HCT116 (cell line): ENCODE measurements around the gene SMNDC1. TPM values are rescaled to one million over a fixed set of nuclear protein-coding genes. Genes with fewer than 3 reads are reported as not detected.

Experiments
- ATAC-seq: fragments of 200-7000 bp; cut with Tn5 transposase; 2 replicates; pipeline ENCODE4 v1.9.1; 2020; ENCODE audit warnings: mild to moderate bottlenecking, moderate library complexity
- BruUV-seq: library from RNA; stranded (reverse); fragments of 400-500 nt; replicated peaks from 2 replicates; lab custom pipeline; 2021; lab: Mats Ljungman, UMichigan
- CTCF ChIA-PET: fragments of 300-600 bp; sonication (Branson Sonifier 250); formaldehyde crosslinking; loops from one replicate; lab custom pipeline; 2021; ENCODE audit warnings: antibody characterized with exemption; lab: Charles Lee
- POLR2A ChIA-PET: fragments of 300-600, 350-600 bp; sonication (Branson Sonifier 250); formaldehyde crosslinking; loops from one replicate; lab custom pipeline; 2021; ENCODE audit warnings: antibody characterized with exemption; lab: Charles Lee
- RAD21 ChIA-PET, 2 experiments: fragments of 300-600 bp; sonication (Branson Sonifier 250); formaldehyde crosslinking; loops; one replicate each; lab custom pipeline; 2023; ENCODE audit warnings: low total read pairs in 2 of 2; ENCODE audit not compliant: uncharacterized antibody in 2 of 2, unreplicated experiment in 2 of 2, low non-redundant PET in 1 of 2; lab: Charles Lee
- DNase-seq: peaks from one replicate; pipeline ENCODE4 v3.0.0-alpha.2; 2010; ENCODE audit warnings: low read depth, low spot score
- H2AFZ ChIP-seq: fragments of 200-600 bp; shearing (Covaris generic), sonication (generic); 2 replicates; pipeline ENCODE4 v1.6.1; 2017; ENCODE audit warnings: low read depth, mixed run types, mixed read lengths, antibody characterized with exemption, low read length; ENCODE audit not compliant: poor library complexity, severe bottlenecking
- H3K27ac ChIP-seq: 2 replicates; pipeline ENCODE4 v1.5.1; 2012; ENCODE audit warnings: low read depth, low read length
- H3K27me3 ChIP-seq: fragments of 200-600 bp; sonication (generic); 2 replicates; pipeline ENCODE4 v1.6.1; 2016; ENCODE audit warnings: mixed run types, low read length, mixed read lengths; ENCODE audit not compliant: insufficient read depth
- H3K36me3 ChIP-seq, 2 experiments: fragments of 200-500 bp in 1 of 2; fragments of 200-600 bp in 1 of 2; sonication (Bioruptor generic) in 1 of 2; sonication (generic) in 1 of 2; 2 replicates each; pipeline versions ENCODE4 v1.5.1 to v1.6.1; 2014 to 2016; ENCODE audit warnings: low read length in 2 of 2, inconsistent platforms in 1 of 2, mixed read lengths in 1 of 2, mixed run types in 1 of 2; ENCODE audit not compliant: insufficient read depth in 2 of 2, control insufficient read depth in 1 of 2
- H3K4me1 ChIP-seq, 2 experiments: fragments of 200-600 bp in 1 of 2; sonication (generic) in 1 of 2; 2 replicates each; pipeline versions ENCODE4 v1.5.1 to v1.6.1; 2012 to 2017; ENCODE audit warnings: low read length in 2 of 2, inconsistent platforms in 1 of 2, mild to moderate bottlenecking in 1 of 2, mixed read lengths in 1 of 2, mixed run types in 1 of 2, moderate library complexity in 1 of 2; ENCODE audit not compliant: insufficient read depth in 2 of 2, control insufficient read depth in 1 of 2
- H3K4me2 ChIP-seq: fragments of 200-600 bp; sonication (generic); 2 replicates; pipeline ENCODE4 v1.6.1; 2017; ENCODE audit warnings: mixed run types, low read length, mixed read lengths
- H3K4me3 ChIP-seq, 2 experiments: fragments of 200-600 bp in 1 of 2; sonication (generic) in 1 of 2; replicated peaks in 1 of 2; 2 replicates each; pipeline ENCODE4 v1.5.1; 2011 to 2016; ENCODE audit warnings: low read length in 2 of 2, control low read depth in 1 of 2, low read depth in 1 of 2, mild to moderate bottlenecking in 1 of 2, mixed read lengths in 1 of 2, mixed run types in 1 of 2
- H3K79me2 ChIP-seq: fragments of 200-600 bp; sonication (generic); 2 replicates; pipeline ENCODE4 v1.6.1; 2017; ENCODE audit warnings: mild to moderate bottlenecking, mixed run types, low read length, moderate library complexity, mixed read lengths; ENCODE audit not compliant: insufficient read depth
- H3K9ac ChIP-seq: fragments of 200-600 bp; sonication (generic); 2 replicates; pipeline ENCODE4 v1.6.1; 2016; ENCODE audit warnings: low read length, mixed read lengths
- H3K9me2 ChIP-seq: fragments of 200-600 bp; sonication (generic), shearing (Covaris generic); 2 replicates; pipeline ENCODE4 v1.6.1; 2017; ENCODE audit warnings: mixed run types, mild to moderate bottlenecking, moderate library complexity; ENCODE audit not compliant: insufficient read depth
- H3K9me3 ChIP-seq, 2 experiments: fragments of 200-500 bp in 1 of 2; fragments of 200-600 bp in 1 of 2; sonication (Bioruptor generic) in 1 of 2; sonication (generic) in 1 of 2; 2 replicates each; pipeline ENCODE4 v1.6.1; 2014 to 2017; ENCODE audit warnings: low read length in 2 of 2, mixed read lengths in 2 of 2, inconsistent platforms in 1 of 2, low read depth in 1 of 2, mild to moderate bottlenecking in 1 of 2, mixed run types in 1 of 2, moderate library complexity in 1 of 2; ENCODE audit not compliant: control insufficient read depth in 1 of 2, insufficient read depth in 1 of 2
- H4K20me1 ChIP-seq: fragments of 200-600 bp; sonication (generic), shearing (Covaris generic); 2 replicates; pipeline ENCODE4 v1.6.1; 2017; ENCODE audit warnings: mixed run types, mild to moderate bottlenecking, moderate library complexity; ENCODE audit not compliant: insufficient read depth
- CEBPB ChIP-seq: IDR thresholded peaks from 2 replicates; pipeline ENCODE4 v1.6.1; 2012; ENCODE audit warnings: low read depth
- ELF1 ChIP-seq: IDR thresholded peaks from 2 replicates; pipeline ENCODE4 v1.6.1; 2012; ENCODE audit warnings: low read depth, borderline replicate concordance
- EZH2phosphoT487 ChIP-seq: fragments of 200-600 bp; IDR thresholded peaks from 2 replicates; pipeline ENCODE4 v1.6.1; 2018; ENCODE audit warnings: antibody characterized with exemption, borderline replicate concordance
- FOSL1 ChIP-seq: IDR thresholded peaks from 2 replicates; pipeline ENCODE4 v1.6.1; 2012; ENCODE audit warnings: low read depth
- JUND ChIP-seq: IDR thresholded peaks from 2 replicates; pipeline ENCODE4 v1.6.1; 2012
- POLR2A ChIP-seq: IDR thresholded peaks from 2 replicates; pipeline ENCODE4 v1.7.0; 2011; ENCODE audit warnings: borderline replicate concordance; ENCODE audit not compliant: insufficient read depth, insufficient read length; ENCODE audit errors: extremely low read depth
- RAD21 ChIP-seq: IDR thresholded peaks from 2 replicates; pipeline ENCODE4 v1.6.1; 2012; ENCODE audit warnings: low read depth, mild to moderate bottlenecking
- SIN3A ChIP-seq: IDR thresholded peaks from 2 replicates; pipeline ENCODE4 v1.6.1; 2012; ENCODE audit warnings: low read depth
- SRF ChIP-seq: IDR thresholded peaks from 2 replicates; pipeline ENCODE4 v1.6.1; 2012; ENCODE audit warnings: low read depth
- TCF7L2 ChIP-seq: IDR thresholded peaks from 2 replicates; pipeline ENCODE4 v1.7.0; 2011; ENCODE audit warnings: borderline replicate concordance, inconsistent platforms; ENCODE audit not compliant: insufficient read depth, insufficient read length; ENCODE audit errors: extremely low read depth
- ZFX ChIP-seq: fragments of 450-650 bp; IDR thresholded peaks from 2 replicates; pipeline ENCODE4 v1.6.1; 2017
- ZNF274 ChIP-seq: fragments of 200-500 bp; sonication (Bioruptor generic); IDR thresholded peaks from 2 replicates; pipeline ENCODE4 v1.6.1; 2014; ENCODE audit warnings: mild to moderate bottlenecking, low read depth, low read length, inconsistent platforms
- intact Hi-C: fragments of 100-400 bp; cut with micrococcal nuclease; formaldehyde crosslinking; loops from 2 replicates; pipeline ENCODE4 v1.10.0; 2022
- total RNA-seq: library from RNA; stranded (reverse); gene quantifications from one replicate; pipeline ENCODE4 v1.2.1, GENCODE V29; 2021; ENCODE audit not compliant: unreplicated experiment
- TF ChIP-seq, protein P1 (sequence below): IDR thresholded peaks from 2 replicates; pipeline ENCODE4 v1.6.1; 2012; ENCODE audit warnings: low read depth
- TF ChIP-seq, protein P2 (sequence below): IDR thresholded peaks from 2 replicates; pipeline ENCODE4 v1.6.1; 2011; ENCODE audit warnings: mild to moderate bottlenecking, low read length, moderate library complexity; ENCODE audit not compliant: insufficient replicate concordance; ENCODE audit errors: extremely low read depth
- TF ChIP-seq, protein P3 (sequence below): IDR thresholded peaks from 2 replicates; pipeline ENCODE4 v1.6.1; 2012
- TF ChIP-seq, protein P4 (sequence below): IDR thresholded peaks from 2 replicates; pipeline ENCODE4 v1.6.1; 2012
- TF ChIP-seq, protein P5 (sequence below), 3 experiments: fragments of 200-600 bp in 1 of 3; sonication (generic) in 1 of 3; IDR thresholded peaks in 2 of 3; conservative IDR thresholded peaks in 1 of 3; 2 replicates each; pipeline ENCODE4 v1.5.1; 2012 to 2017; ENCODE audit warnings: low read depth in 2 of 3, low read length in 2 of 3, antibody characterized with exemption in 1 of 3, borderline replicate concordance in 1 of 3, control low read depth in 1 of 3, mild to moderate bottlenecking in 1 of 3, mixed read lengths in 1 of 3, mixed run types in 1 of 3, moderate library complexity in 1 of 3; ENCODE audit not compliant: insufficient read depth in 1 of 3

Gene SMNDC1
- total RNA-seq, 1 experiment from 2014 or later = 61.7 TPM

DNA sequence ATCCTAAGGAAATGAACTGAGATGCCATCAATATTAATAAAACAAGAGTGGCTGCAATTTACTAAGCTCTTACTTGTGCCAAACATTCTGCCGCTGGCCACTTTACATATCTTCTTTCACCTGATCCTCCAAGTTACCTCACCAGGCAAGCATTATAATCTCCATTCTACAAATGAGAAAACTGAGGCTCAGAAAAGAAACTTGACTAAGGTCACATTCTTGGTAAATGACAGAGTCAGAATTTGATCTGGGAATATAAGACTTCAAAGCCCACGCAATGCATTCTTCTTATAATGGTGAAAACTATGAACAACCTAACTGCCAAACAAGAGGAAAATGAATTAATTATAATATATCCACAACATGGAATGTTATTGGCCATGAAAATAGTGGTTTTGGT, 46.1 kb upstream of the SMNDC1 start:
- no TSS peak for BruUV-seq
- CTCF ChIA-PET = no interaction called here
- Histone ChIP-seq H3K27me3 (no peaks in the 10 kb centered on the region), H3K4me1 (peaks cover 23 to 33% of the 10 kb centered on the region in 2 experiments), H3K27ac (no peak overlapping the region), H3K9me2 (no peaks in the 10 kb centered on the region), H3K4me2 (no peak overlapping the region), H3K9ac (no peak overlapping the region), H3K9me3 (no peaks in the 10 kb centered on the region), H4K20me1 (no peaks in the 10 kb centered on the region), H2AFZ (no peak overlapping the region), H3K36me3 (no peaks in the 10 kb centered on the region), H3K79me2 (no peaks in the 10 kb centered on the region), H3K4me3 (no peak overlapping the region)
- intact Hi-C loops = loop anchor here (5.0 kb wide), 2 partner anchors 39 to 61 kb away; no protein-coding TSS in a partner anchor
- ATAC-seq (no peak), DNase-seq (no peak)
- POLR2A ChIA-PET = no interaction called here
- RAD21 ChIA-PET = no interaction called here
- TF ChIP-seq TCF7L2 (no peak), RAD21 (no peak), ELF1 (no peak), SRF (no peak), EZH2phosphoT487 (no peak), JUND (no peak), ZNF274 (no peak), ZFX (no peak), SIN3A (no peak), CEBPB (no peak), POLR2A (no peak), FOSL1 (no peak)
- TF ChIP-seq, protein P1, sequence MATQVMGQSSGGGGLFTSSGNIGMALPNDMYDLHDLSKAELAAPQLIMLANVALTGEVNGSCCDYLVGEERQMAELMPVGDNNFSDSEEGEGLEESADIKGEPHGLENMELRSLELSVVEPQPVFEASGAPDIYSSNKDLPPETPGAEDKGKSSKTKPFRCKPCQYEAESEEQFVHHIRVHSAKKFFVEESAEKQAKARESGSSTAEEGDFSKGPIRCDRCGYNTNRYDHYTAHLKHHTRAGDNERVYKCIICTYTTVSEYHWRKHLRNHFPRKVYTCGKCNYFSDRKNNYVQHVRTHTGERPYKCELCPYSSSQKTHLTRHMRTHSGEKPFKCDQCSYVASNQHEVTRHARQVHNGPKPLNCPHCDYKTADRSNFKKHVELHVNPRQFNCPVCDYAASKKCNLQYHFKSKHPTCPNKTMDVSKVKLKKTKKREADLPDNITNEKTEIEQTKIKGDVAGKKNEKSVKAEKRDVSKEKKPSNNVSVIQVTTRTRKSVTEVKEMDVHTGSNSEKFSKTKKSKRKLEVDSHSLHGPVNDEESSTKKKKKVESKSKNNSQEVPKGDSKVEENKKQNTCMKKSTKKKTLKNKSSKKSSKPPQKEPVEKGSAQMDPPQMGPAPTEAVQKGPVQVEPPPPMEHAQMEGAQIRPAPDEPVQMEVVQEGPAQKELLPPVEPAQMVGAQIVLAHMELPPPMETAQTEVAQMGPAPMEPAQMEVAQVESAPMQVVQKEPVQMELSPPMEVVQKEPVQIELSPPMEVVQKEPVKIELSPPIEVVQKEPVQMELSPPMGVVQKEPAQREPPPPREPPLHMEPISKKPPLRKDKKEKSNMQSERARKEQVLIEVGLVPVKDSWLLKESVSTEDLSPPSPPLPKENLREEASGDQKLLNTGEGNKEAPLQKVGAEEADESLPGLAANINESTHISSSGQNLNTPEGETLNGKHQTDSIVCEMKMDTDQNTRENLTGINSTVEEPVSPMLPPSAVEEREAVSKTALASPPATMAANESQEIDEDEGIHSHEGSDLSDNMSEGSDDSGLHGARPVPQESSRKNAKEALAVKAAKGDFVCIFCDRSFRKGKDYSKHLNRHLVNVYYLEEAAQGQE = no peak
- TF ChIP-seq, protein P2, sequence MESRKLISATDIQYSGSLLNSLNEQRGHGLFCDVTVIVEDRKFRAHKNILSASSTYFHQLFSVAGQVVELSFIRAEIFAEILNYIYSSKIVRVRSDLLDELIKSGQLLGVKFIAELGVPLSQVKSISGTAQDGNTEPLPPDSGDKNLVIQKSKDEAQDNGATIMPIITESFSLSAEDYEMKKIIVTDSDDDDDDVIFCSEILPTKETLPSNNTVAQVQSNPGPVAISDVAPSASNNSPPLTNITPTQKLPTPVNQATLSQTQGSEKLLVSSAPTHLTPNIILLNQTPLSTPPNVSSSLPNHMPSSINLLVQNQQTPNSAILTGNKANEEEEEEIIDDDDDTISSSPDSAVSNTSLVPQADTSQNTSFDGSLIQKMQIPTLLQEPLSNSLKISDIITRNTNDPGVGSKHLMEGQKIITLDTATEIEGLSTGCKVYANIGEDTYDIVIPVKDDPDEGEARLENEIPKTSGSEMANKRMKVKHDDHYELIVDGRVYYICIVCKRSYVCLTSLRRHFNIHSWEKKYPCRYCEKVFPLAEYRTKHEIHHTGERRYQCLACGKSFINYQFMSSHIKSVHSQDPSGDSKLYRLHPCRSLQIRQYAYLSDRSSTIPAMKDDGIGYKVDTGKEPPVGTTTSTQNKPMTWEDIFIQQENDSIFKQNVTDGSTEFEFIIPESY = no peak
- TF ChIP-seq, protein P3, sequence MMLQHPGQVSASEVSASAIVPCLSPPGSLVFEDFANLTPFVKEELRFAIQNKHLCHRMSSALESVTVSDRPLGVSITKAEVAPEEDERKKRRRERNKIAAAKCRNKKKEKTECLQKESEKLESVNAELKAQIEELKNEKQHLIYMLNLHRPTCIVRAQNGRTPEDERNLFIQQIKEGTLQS = no peak
- TF ChIP-seq, protein P4, sequence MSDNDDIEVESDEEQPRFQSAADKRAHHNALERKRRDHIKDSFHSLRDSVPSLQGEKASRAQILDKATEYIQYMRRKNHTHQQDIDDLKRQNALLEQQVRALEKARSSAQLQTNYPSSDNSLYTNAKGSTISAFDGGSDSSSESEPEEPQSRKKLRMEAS = no peak
- TF ChIP-seq, protein P5, sequence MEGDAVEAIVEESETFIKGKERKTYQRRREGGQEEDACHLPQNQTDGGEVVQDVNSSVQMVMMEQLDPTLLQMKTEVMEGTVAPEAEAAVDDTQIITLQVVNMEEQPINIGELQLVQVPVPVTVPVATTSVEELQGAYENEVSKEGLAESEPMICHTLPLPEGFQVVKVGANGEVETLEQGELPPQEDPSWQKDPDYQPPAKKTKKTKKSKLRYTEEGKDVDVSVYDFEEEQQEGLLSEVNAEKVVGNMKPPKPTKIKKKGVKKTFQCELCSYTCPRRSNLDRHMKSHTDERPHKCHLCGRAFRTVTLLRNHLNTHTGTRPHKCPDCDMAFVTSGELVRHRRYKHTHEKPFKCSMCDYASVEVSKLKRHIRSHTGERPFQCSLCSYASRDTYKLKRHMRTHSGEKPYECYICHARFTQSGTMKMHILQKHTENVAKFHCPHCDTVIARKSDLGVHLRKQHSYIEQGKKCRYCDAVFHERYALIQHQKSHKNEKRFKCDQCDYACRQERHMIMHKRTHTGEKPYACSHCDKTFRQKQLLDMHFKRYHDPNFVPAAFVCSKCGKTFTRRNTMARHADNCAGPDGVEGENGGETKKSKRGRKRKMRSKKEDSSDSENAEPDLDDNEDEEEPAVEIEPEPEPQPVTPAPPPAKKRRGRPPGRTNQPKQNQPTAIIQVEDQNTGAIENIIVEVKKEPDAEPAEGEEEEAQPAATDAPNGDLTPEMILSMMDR (IDR thresholded peaks at IDR 0.05 in 2 of 3, conservative IDR thresholded peaks at IDR 0.05 in 1 of 3; ENCODE audit: borderline replicate concordance in 1 of 3, insufficient read depth in 1 of 3, low read depth in 2 of 3, low read length in 2 of 3) = no peak
